ENCODE measurements around the gene GPR26. TPM values are rescaled to one million over a fixed set of nuclear protein-coding genes. Genes with fewer than 3 reads are reported as not detected.

GPR26 gene
- total RNA-seq, 2 experiments from 2014 or later = not detected

DNA sequence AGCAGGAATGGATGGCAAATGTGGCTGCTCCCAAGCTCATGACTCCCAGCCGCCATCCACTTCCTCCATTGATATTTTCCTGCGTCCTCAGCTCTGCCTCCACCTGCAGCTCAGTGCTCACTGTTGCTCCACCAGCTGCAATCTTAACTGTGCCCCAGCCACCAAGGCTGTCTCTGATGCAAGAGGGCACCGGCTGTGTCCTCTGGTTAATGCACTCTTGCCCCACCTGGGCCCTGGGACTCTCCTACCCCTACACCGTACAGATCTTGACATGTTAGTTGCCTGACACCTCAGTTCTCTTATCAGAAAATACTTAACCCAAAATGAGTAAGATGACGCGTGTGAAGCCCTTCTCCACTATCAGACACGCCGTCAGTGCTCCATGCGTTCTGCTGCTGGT, 45.5 kb upstream of the GPR26 start:
- DNase-seq = no peak
- Histone ChIP-seq H3K4me3 (ENCODE audit: low read length) (no peak overlapping the region), H3K4me1 (ENCODE audit: insufficient read depth, low read length) (no peaks in the 10 kb centered on the region), H3K36me3 (ENCODE audit: insufficient read depth, low read length) (no peaks in the 10 kb centered on the region), H3K27me3 (ENCODE audit: control insufficient read depth in 1 of 2, insufficient read depth in 2 of 2, low read length in 2 of 2) (peaks cover 0 to 4% of the 10 kb centered on the region in 2 experiments), H3K9me3 (ENCODE audit: control insufficient read depth in 1 of 2, insufficient read depth in 1 of 2, low read length in 2 of 2) (peaks cover 0 to 9% of the 10 kb centered on the region in 2 experiments), H3K27ac (ENCODE audit: low read depth in 1 of 2, low read length in 2 of 2) (no peak overlapping the region)
- CTCF ChIA-PET = no interaction called here
- H3K4me3 Mint-ChIP-seq = no peak overlapping the region
- peaks cover 12% of the 10 kb centered on the region for H3K27me3 Mint-ChIP-seq
- TF ChIP-seq, protein P1, sequence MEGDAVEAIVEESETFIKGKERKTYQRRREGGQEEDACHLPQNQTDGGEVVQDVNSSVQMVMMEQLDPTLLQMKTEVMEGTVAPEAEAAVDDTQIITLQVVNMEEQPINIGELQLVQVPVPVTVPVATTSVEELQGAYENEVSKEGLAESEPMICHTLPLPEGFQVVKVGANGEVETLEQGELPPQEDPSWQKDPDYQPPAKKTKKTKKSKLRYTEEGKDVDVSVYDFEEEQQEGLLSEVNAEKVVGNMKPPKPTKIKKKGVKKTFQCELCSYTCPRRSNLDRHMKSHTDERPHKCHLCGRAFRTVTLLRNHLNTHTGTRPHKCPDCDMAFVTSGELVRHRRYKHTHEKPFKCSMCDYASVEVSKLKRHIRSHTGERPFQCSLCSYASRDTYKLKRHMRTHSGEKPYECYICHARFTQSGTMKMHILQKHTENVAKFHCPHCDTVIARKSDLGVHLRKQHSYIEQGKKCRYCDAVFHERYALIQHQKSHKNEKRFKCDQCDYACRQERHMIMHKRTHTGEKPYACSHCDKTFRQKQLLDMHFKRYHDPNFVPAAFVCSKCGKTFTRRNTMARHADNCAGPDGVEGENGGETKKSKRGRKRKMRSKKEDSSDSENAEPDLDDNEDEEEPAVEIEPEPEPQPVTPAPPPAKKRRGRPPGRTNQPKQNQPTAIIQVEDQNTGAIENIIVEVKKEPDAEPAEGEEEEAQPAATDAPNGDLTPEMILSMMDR (IDR thresholded peaks at IDR 0.05) = no peak
- intact Hi-C loops (cut with DNase I, micrococcal nuclease) = no loop called here
- H3K9me3 Mint-ChIP-seq = peaks cover 3% of the 10 kb centered on the region
- H3K36me3 Mint-ChIP-seq (ENCODE audit: low read depth) = no peaks in the 10 kb centered on the region
- no peak overlapping the region for H3K27ac Mint-ChIP-seq
- ATAC-seq (ENCODE audit: poor library complexity) = no peak
- H3K4me1 Mint-ChIP-seq (ENCODE audit: low read depth) = no peaks in the 10 kb centered on the region
- POLR2A ChIA-PET = no interaction called here

DNA sequence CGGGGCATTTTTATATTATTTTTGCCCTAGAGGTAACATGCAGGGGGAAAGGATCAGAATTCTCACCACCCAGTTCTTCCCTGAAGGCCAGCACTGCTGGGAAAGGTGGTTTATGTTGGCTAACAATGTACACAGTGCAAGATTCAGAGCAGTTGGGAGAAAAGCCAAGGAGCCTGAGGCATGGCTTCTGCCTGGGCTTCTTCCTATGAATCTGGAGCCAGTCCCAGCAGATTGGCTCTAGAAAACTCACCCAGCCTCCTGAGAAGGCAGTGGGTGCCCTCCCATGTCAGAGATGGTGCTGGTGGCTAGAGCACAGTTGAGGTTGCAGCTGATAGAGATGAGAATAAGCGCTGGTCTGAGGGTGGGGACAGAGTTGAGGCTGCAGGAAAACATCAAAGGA, 44.7 kb upstream of the GPR26 start:
- H3K9me3 Mint-ChIP-seq = peaks cover 3% of the 10 kb centered on the region
- peaks cover 0 to 12% of the 10 kb centered on the region in 2 experiments for H3K9me3 ChIP-seq (ENCODE audit: control insufficient read depth in 1 of 2, insufficient read depth in 1 of 2, low read length in 2 of 2)
- no peaks in the 10 kb centered on the region for H3K36me3 Mint-ChIP-seq (ENCODE audit: low read depth)
- H3K27ac Mint-ChIP-seq = no peak overlapping the region
- H3K4me3 ChIP-seq (ENCODE audit: low read length) = no peak overlapping the region
- no peaks in the 10 kb centered on the region for H3K4me1 ChIP-seq (ENCODE audit: insufficient read depth, low read length)
- H3K4me3 Mint-ChIP-seq = no peak overlapping the region
- no peaks in the 10 kb centered on the region for H3K36me3 ChIP-seq (ENCODE audit: insufficient read depth, low read length)
- CTCF ChIA-PET = no interaction called here
- intact Hi-C loops (cut with DNase I, micrococcal nuclease) = no loop called here
- no peaks in the 10 kb centered on the region for H3K4me1 Mint-ChIP-seq (ENCODE audit: low read depth)
- H3K27ac ChIP-seq (ENCODE audit: low read depth in 1 of 2, low read length in 2 of 2) = no peak overlapping the region
- DNase-seq (no peak), ATAC-seq (ENCODE audit: poor library complexity) (no peak)
- TF ChIP-seq, protein P1 (IDR thresholded peaks at IDR 0.05) = no peak
- H3K27me3 Mint-ChIP-seq = peaks cover 12% of the 10 kb centered on the region
- H3K27me3 ChIP-seq (ENCODE audit: control insufficient read depth in 1 of 2, insufficient read depth in 2 of 2, low read length in 2 of 2) = peaks cover 0 to 4% of the 10 kb centered on the region in 2 experiments
- POLR2A ChIA-PET = no interaction called here

DNA sequence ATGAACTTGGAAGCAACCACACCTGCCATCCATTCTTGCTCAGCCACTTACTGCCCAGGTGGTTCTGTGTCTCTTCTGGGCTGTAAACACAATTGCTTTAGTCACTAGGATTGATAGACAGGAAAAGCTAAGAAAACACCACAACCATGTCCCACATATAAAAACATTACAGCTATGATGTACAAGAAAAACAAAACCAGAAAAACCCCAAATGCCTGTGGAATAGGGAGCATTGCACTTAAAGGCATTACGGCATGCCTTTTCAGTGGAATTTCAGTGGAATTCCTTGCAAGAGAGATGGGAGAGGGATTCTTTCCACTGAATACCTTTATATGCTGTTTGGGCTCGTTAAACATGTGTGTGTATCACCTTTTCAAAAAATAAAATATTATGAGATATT, 44.2 kb upstream of the GPR26 start:
- Histone ChIP-seq H3K36me3 (ENCODE audit: insufficient read depth, low read length) (no peaks in the 10 kb centered on the region), H3K27ac (ENCODE audit: low read depth in 1 of 2, low read length in 2 of 2) (no peak overlapping the region), H3K4me1 (ENCODE audit: insufficient read depth, low read length) (no peaks in the 10 kb centered on the region), H3K27me3 (ENCODE audit: control insufficient read depth in 1 of 2, insufficient read depth in 2 of 2, low read length in 2 of 2) (peaks cover 0 to 4% of the 10 kb centered on the region in 2 experiments), H3K9me3 (ENCODE audit: control insufficient read depth in 1 of 2, insufficient read depth in 1 of 2, low read length in 2 of 2) (peaks cover 0 to 12% of the 10 kb centered on the region in 2 experiments), H3K4me3 (ENCODE audit: low read length) (no peak overlapping the region)
- peaks cover 3% of the 10 kb centered on the region for H3K9me3 Mint-ChIP-seq
- peaks cover 12% of the 10 kb centered on the region for H3K27me3 Mint-ChIP-seq
- TF ChIP-seq, protein P1 (IDR thresholded peaks at IDR 0.05) = no peak
- CTCF ChIA-PET = no interaction called here
- intact Hi-C loops (cut with DNase I, micrococcal nuclease) = no loop called here
- no peaks in the 10 kb centered on the region for H3K36me3 Mint-ChIP-seq (ENCODE audit: low read depth)
- H3K27ac Mint-ChIP-seq = no peak overlapping the region
- POLR2A ChIA-PET = no interaction called here
- no peak overlapping the region for H3K4me3 Mint-ChIP-seq
- H3K4me1 Mint-ChIP-seq (ENCODE audit: low read depth) = no peaks in the 10 kb centered on the region
- no peak for ATAC-seq (ENCODE audit: poor library complexity)
- DNase-seq = no peak
